GM06990 (cell line): ENCODE data around the gene ZMAT5.

ENCODE experiments used
- DNase-seq: peaks from one replicate; pipeline ENCODE4 v3.0.0-alpha.2; 2011; ENCODE audit not compliant: insufficient read length; ENCODE audit errors: extremely low read depth
- H3K27me3 ChIP-seq: replicated peaks from 2 replicates; pipeline ENCODE4 v1.6.0; 2011; ENCODE audit warnings: low read length; ENCODE audit not compliant: control insufficient read depth, insufficient read depth
- H3K36me3 ChIP-seq: 2 replicates; pipeline ENCODE4 v1.5.1; 2011; ENCODE audit warnings: low read length; ENCODE audit not compliant: control insufficient read depth, insufficient read depth
- H3K4me3 ChIP-seq: replicated peaks from 2 replicates; pipeline ENCODE4 v1.5.1; 2011; ENCODE audit warnings: low read depth, mild to moderate bottlenecking, control low read depth, low read length
- TF ChIP-seq, protein P1 (sequence below): IDR thresholded peaks from 2 replicates; pipeline ENCODE4 v1.5.1; 2011; ENCODE audit warnings: low read length, control low read depth, mild to moderate bottlenecking, inconsistent platforms; ENCODE audit not compliant: insufficient read depth, poor library complexity, severe bottlenecking

ZMAT5 gene

DNA sequence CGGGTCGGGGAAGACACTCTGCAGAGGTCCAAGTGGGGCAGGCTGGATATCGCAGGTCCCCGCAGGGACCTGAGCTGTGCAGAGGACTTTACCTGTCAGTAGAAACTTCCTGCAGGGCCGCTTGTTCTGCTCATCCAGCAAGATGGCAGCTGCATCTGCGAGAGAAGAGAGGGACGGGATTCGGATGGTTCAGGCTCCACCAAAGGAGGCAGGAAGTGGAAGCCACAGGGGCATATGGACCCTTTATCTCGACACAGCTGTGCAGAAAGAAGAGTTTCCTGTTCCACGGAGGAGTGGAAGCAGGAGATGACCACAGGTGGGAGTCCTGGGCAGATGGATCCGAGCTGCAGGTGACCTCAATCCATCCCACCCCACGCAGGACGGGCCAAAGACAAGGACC lies 24.5 kb downstream of the ZMAT5 start:
- TF ChIP-seq, protein P1, sequence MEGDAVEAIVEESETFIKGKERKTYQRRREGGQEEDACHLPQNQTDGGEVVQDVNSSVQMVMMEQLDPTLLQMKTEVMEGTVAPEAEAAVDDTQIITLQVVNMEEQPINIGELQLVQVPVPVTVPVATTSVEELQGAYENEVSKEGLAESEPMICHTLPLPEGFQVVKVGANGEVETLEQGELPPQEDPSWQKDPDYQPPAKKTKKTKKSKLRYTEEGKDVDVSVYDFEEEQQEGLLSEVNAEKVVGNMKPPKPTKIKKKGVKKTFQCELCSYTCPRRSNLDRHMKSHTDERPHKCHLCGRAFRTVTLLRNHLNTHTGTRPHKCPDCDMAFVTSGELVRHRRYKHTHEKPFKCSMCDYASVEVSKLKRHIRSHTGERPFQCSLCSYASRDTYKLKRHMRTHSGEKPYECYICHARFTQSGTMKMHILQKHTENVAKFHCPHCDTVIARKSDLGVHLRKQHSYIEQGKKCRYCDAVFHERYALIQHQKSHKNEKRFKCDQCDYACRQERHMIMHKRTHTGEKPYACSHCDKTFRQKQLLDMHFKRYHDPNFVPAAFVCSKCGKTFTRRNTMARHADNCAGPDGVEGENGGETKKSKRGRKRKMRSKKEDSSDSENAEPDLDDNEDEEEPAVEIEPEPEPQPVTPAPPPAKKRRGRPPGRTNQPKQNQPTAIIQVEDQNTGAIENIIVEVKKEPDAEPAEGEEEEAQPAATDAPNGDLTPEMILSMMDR = no peak
- no peaks in the 10 kb centered on the region for H3K27me3 ChIP-seq
- DNase-seq = no peak
- peaks cover 3% of the 10 kb centered on the region for H3K36me3 ChIP-seq
- no peak overlapping the region for H3K4me3 ChIP-seq

DNA sequence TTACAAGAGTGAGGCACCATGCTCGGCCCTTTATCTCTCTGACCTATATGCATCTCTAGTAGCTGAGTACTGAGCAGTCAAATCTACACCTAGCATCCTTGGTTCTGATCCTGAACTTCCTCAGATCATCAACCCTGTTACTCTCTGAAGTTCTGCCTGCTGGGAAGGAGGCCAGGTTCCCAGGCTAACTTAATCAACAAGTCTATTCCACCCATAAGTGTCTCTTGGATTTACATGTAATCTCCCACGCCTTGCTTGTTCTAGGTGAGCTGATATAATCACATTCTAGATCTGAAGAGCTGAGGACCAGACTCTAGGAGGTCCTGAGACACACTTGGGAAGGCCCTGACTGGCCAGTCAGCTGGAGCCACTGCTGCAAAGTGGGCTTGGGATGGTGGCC lies 24.9 kb downstream of the ZMAT5 start:
- no peak overlapping the region for H3K4me3 ChIP-seq
- no peaks in the 10 kb centered on the region for H3K27me3 ChIP-seq
- TF ChIP-seq, protein P1 = no peak
- DNase-seq = no peak
- peaks cover 2% of the 10 kb centered on the region; the same call in 1 of the 2 replicates for H3K36me3 ChIP-seq

DNA sequence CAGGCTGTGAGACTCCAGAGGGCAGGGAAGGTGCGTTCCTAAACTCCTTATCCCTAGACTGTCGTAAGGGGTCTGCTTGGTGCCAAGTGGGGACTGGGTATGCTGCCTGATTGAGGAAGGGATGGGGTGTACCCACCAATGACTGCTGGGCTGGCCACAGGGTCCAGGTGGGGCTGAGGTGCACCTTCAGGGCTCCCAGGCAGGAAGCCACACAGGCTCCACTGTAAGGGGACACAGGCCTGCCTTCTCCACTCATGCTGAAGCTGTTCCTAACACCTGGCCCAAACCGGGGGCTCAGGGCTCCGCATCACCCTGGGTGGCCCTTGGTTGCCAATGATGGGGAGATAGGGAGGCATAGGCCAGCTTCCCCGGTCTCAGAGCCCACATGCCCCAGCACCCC lies 26.6 kb downstream of the ZMAT5 start:
- TF ChIP-seq, protein P1 = no peak

DNA sequence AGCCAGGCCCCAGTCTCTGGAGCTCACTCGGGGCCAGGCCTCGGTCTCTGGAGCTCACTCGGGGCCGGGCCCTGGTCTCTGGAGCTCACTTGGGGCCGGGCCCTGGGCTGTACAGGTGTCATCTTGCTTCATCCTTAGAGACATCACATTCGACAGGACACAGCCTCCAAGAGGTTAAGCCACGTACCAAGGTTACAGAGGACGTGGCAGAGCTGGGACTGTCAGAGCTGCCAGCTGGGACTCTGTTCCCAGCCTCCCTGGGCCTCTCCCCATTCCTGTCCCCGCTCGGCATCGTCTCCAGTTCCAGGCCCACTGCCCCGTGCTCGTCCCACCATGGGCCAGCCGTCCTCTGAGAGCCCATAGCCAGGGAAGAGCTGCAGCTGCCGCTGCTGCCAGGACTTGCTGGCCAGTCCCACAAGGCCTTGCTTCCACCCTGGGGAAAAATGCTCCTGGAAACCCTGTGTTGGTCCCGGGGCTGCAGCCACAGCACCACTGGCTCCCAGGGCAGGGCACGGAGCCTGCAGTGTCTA lies 27.4 kb downstream of the ZMAT5 start:
- TF ChIP-seq, protein P1 = no peak
- Histone ChIP-seq H3K36me3 (no peaks in the 10 kb centered on the region; the same call in none of the 2 replicates), H3K27me3 (no peaks in the 10 kb centered on the region), H3K4me3 (no peak overlapping the region)
- no peak for DNase-seq

More for the DNA sequence above, 26.6 kb downstream of the ZMAT5 start:
- Histone ChIP-seq H3K36me3 (no peaks in the 10 kb centered on the region; the same call in none of the 2 replicates), H3K27me3 (no peaks in the 10 kb centered on the region), H3K4me3 (no peak overlapping the region)
- no peak for DNase-seq

DNA sequence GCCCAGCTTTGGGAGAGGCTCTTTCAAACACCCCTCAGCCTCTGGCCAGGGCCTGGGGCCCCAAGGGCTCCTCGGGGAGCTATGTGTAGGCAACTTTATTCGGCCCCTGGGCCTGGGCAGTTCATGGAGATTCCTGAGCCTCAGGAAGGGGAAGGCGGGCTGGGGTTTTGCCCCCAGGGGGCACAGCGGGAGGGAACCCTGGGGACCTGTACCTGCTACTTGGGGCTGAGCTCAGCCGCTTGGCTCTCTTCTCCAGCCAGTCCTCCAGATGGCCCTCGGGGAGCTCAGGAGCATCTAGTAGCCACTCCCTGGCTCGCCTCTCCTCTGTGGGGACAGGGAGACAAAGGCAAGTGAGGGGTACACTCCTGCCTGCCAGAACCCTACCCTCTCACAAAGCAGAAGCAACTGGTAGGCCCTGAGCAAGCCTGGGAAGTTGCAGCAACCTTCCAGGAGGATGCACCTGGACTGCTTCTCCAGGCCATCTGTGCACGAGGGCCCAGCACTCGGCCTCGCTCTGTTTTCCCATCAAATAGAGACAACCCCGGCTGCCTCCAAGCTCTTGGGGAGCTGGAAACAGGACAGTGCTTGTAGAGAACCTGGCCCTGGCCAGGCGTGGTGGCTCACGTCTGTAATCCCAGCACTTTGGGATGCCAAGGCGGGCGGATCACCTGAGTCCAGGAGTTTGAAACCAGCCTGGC lies 28.5 kb downstream of the ZMAT5 start:
- TF ChIP-seq, protein P1 = no peak
- no peak for DNase-seq
- no peaks in the 10 kb centered on the region; the same call in none of the 2 replicates for H3K36me3 ChIP-seq
- no peaks in the 10 kb centered on the region for H3K27me3 ChIP-seq
- no peak overlapping the region for H3K4me3 ChIP-seq
